ELF-1 (cell line): ENCODE results near the gene TNFRSF18.
"Not testable (repeated sequence)": the region's sequence is repeated elsewhere in the genome, so short reads cannot be mapped to it uniquely, and the experiment has no call there.

Experiments used
- DNase-seq: peaks from one replicate; pipeline ENCODE4 v3.0.0-alpha.2; 2016; ENCODE audit warnings: low read depth, low spot score

The TNFRSF18 gene, protein sequence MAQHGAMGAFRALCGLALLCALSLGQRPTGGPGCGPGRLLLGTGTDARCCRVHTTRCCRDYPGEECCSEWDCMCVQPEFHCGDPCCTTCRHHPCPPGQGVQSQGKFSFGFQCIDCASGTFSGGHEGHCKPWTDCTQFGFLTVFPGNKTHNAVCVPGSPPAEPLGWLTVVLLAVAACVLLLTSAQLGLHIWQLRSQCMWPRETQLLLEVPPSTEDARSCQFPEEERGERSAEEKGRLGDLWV

DNA sequence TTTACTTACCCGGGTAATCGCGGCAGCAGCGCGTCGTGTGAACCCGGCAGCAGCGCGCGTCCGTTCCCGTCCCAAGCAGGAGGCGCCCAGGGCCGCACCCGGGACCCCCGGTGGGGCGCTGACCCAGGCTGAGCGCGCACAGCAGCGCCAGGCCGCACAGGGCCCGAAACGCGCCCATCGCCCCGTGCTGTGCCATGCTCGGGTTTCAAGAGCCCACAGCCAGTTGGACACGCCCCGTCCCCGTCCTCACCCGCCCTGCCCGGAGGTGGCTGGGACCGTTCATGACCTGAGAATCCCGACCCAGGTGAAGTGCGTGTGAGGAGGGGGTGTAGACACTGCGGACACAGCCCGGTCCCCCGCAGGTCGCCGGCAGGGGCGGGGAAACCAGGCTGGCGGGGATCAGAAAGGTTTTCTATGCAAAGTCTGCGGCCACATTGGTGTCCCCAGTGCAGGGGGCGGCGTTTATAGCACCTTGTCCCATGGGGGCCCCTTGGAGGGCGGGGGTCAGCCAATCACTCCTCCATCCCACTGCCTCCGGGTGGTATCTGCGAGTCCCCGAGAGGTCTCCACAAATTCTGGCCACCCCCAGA is at the start of gene TNFRSF18:
Gene TNFRSF18, minus strand, starts transcription at position 217 of the 590 bp plus-strand sequence. Its CDS starts 21 bp downstream, at position 196.
- peak; percentile 30 for DNase-seq

DNA sequence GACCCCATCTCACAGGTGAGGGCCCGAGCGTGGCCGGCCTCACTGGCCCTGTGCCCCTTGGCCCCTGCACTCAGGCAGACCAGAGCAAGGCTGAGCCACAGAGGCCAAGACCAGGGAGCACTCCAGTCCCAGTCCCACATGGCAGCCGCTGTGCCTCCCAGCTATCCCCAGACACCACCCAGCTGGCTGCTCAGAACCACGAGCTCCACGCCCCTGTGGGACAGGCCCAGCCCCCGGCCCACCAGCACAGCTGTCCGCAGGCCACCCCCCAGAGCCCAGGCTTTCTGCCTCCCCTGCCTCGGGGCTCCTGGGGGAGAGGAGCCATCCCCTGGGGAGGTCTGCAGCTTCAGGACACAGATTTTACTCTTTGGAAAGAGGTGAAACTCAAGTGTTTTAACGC is 49.2 kb upstream of the TNFRSF18 start:
- DNase-seq, result no peak

DNA sequence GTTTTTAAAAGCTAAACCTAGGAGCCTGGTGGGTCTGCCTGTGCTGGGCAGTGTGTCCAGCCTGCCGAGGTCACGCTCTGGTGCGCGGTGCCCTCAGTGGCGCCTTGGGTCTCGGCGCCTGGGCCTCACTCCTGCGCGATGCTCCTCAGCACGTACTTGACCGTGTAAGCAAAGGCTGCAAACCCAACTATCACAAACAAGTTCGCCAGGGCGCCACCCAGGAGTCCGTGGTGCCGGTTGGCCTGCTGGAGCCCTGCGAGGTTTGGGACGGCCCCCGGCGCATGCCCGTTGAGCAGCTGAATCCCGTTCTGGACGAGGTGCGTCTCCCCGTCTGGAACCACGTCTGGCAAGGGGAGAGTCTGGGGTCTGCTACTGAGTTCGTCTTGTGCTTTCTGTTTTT is 48.7 kb upstream of the TNFRSF18 start:
- DNase-seq, result no peak

DNA sequence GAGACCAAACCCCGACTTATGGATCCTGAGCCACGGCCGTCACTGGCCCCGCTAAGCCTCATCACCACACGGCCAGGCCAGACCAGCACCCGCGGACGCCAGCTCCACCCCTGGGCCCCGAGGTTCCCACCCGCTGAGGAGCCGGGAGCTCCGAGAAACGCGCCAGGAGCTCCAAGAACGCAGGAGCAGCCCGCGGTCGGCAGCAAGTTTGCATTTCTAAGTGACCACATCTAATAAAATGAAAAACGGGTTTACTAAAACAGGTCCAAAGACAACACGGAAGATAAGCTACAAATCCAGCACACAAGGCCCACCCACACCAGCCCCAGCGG is 48.2 kb upstream of the TNFRSF18 start:
- DNase-seq, result no peak

DNA sequence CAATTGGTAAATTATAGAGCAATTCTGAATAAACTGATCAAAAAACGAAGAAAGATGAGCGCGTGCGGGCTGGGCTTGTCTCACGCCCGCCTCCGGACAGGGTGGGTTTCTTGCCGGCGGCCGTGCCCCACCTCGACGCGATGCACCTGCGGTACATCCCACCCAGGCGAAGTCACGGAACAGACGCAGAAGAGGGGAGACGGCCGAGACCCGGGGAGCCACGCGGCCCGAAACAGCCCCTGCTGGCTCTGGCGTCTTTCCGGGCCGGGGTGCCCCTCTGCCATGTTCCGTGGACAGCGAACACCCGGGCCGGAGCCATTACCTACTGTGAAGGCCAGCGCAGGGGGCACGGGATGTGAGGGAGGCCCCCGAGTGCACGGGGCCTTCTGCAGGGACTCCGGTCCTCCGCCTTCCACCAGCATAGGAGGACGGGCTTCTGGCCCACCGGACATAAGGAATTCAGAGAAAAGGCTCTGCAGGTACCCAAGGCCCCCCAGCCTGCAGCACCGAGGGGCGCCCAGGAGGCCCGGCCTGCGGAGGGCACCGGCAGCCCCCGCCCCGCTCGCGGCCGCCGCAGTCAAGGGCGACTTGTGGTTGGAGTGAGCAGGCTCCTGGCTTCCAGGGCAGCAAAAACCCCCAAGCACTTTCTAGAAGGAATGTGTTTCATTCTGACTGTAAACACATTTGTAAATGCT is 47.7 kb upstream of the TNFRSF18 start:
- DNase-seq, result no peak

DNA sequence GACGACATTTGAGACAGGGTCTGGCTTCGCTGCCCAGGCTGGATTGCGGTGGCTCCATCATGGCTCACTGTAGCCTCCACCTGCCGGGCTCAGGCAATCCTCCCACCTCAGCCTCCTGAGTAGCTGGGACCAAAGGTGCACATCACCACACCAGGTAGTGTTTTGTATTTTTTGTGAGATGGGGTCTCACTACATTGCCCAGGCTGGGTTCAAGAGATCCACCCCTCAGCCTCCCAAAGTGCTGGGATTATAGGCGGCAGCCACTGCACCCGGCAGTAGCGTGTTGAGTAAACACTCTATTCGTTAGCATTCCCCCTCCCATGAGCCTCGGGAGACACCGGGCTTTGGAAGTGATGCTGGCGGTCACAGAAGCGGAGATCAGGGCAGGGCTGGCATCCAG is 46.9 kb upstream of the TNFRSF18 start:
- no peak for DNase-seq

DNA sequence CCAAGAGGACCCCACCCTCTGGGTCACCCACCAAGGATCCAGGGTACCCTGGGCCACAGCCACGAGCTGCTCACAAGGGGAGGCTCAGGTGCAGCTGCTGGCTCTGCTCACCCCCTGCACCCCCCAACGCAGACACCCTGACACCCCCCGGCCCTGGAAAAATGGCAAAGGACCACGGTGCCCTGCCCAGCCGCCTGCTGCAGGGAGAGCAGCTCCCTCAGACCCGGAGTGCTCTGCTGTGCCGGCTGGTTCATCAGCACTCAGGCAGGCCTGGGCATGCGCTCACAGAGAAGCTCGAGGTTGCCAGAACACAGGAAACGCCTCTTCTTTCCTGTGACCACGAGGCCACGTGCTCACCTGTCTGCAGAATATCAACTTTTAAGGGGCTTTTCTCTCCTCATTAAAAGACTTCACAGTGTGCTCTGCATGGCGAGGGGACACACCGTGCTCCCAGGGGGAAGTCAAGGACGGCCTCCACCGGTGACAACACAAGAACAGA is 44.4 kb upstream of the TNFRSF18 start:
- DNase-seq, result no peak

DNA sequence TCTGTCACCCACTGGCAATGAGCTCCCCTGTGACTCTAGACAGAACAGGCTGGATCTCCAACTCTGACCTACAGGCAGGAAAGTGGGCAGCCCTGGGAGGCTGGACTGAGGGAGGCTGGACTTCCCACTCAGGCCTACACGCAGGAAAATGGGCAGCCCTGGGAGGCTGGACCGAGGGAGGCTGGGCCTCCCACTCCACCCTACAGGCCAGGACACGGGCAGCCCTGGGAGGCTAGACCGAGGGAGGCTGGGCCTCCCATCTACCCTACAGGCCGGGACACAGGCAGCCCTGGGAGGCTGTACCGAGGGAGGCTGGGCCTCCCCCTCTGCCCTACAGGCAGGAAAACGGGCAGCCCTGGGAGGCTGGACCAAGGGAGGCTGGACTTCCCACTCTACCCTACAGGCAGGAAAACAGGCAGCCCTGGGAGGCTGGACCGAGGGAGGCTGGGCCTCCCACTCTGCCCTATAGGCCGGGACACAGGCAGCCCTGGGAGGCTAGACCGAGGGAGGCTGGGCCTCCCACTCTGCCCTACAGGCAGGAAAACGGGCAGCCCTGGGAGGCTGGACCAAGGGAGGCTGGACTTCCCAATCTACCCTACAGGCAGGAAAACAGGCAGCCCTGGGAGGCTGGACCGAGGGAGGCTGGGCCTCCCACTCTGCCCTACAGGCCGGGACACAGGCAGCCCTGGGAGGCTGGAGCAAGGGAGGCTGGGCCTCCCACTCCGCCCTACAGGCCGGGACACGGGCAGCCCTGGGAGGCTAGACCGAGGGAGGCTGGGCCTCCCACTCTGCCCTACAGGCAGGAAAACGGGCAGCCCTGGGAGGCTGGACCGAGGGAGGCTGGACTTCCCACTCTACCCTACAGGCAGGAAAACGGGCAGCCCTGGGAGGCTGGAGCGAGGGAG is 41.9 kb upstream of the TNFRSF18 start:
- not testable (repeated sequence) for DNase-seq

DNA sequence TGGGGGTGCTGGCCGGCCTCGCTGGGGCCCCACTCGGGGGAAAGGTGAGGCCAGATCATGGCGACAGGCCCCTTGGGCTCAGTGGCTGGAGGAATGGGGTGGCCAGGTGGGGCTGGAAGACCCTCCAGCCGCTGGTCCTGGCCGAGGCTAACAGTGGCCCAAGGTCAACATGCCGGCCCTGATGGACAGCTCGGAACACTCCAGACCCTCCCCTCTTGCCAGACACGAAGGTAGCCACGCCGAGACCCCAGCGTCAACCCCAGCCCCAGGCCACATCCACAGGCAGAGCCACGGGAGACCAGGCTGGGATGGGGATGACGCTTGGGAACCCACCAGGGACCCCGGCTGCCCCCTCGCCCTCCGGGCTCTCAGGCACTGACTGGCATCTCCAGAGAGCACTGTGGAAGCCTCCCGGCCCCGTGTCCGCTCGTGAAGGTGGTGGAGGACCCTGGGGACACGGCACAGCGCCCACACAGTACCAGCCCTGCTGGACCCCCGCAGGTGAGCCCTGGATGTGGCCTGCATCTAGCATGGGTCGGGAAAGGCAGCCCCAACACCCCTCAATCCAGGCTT is 41.0 kb upstream of the TNFRSF18 start:
- DNase-seq, result no peak

DNA sequence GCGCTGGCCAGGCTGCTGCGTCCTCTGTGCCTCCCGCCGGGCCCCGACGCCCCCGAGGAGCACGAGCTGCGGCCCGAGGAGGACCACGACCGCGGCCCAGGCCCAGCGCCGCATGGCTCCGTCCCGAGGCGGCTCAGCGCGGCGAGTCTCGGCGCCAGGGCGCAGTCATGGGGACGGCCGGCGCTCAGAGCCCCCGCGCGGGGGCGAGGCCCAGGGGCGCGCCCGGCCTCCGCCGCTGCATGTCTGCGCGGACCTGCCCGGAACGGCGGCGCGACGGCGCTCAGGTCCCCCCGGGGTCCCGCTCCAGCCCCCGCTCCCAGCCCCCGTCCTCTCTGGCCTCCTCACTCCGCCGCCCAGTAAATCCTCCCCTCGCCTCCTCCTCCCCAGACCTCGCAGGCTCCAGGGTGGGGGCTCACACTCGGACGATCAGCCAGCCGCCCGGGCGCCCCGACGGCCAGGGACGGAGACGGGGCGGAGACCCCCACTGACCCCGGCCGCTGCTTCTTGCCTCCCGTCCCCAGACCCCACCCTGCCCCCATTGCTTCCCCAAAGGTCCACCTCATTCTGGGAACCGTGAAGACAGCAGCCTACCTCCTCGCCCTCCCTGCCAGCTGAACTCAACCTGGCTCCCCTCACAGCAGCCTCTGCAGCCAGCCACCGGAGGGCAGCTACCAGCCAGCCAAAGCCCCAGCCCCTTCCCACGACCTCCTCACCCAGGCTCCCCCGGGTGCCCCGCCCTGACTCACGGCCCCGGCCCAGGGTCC is 40.4 kb upstream of the TNFRSF18 start, which contains the start of gene C1QTNF12:
Gene C1QTNF12, minus strand, starts transcription at position 146 of the 764 bp plus-strand sequence. Its CDS starts 32 bp downstream, at position 114.
- DNase-seq, result no peak

DNA sequence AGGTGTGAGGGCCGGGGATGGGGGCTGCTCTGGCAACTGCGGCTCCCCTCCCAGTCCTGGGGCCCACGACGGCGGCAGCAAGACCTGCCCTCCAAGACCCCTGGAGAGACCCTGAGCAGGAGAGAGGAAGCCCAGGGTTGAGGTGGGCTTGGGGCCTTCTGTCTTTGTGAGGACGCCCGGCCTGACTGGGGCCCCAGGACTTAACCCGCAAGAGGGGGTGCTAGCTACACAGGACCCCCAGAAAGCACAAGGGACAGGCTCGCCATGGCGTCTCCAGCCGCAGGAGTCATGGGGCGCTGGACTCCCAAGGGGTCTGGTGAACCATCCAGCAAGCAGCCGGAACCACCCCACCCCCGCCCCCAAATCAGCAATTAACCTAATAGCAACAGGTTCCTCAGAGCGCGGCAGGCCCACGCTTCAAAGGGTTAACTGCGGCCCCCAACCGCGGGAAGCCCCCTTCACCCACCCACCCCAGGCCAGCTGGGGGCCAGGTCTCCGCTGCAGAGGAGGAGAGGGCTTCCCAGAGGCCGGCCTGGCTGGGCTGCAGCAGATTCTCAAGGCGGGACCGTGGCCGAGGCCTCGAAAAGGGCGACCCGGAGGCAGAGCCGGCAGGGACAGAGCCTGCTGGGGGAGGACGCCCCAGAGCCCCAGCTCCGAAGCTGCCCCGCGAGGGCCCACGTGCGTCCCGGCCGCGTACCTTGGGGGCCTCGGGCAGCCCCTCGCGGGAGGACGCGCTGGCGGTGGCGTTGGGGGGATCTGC is 39.6 kb upstream of the TNFRSF18 start:
- DNase-seq, result no peak

DNA sequence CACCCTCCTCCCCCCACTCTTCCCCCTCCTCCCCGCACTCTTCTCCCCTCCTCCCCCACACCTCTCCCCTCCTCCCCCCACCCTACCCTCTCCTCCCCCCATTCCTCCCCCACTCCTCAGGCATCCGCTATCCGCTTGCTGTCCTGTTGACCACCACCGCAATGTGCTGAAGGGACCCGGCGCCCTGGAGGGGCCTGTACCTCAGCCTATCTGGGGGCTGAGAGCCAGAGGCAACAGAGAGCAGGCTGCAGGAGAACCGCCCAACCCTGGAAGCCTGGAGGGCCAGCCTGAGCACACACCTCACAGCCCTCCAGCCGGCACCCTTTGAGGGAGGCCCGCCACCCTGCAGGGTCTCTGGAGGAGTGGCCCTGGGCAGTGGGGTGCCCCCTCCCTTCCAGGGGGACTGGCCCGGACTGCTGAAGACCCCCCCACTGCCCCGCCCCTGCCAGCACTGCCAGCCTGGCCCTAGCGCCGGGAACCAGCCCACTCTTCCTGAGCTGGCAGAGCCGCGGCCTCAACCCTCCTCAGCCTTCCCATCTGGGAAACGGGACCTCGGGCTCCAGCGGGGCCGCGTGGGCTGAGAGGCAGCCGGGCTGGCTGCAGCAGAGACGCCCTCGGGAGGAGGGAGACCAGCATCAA is 38.9 kb upstream of the TNFRSF18 start:
- DNase-seq, result no peak

DNA sequence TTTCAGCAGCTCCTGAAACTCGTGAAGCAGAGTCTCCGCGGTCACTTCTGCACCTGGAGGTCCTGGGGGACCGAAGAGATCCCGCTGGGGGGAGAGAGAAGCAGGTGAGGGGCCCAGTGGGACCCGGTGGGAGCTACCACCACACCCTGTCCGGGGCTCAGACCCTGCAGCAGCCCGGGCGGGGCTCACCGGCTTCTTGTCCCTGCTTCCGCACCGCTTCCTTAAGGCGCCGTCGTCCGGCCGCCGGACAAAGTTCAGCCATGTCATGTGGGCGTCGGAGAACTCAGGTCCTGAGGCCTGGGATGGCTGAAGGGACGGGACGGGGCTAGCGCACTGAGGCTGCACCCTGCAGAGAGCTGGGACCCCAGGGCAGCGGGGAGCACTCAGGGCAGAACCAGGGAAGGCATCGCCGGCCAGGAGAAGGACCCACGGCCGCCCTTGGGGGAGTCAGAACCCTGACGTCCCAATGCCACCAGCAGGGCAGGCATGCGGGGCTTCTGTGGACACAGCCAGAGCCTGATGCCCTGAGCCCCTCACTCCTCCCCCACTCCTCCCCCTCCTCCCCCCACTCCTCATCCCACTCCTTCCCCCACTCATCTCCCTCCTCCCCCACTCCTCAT is 37.9 kb upstream of the TNFRSF18 start:
- DNase-seq, result no peak

DNA sequence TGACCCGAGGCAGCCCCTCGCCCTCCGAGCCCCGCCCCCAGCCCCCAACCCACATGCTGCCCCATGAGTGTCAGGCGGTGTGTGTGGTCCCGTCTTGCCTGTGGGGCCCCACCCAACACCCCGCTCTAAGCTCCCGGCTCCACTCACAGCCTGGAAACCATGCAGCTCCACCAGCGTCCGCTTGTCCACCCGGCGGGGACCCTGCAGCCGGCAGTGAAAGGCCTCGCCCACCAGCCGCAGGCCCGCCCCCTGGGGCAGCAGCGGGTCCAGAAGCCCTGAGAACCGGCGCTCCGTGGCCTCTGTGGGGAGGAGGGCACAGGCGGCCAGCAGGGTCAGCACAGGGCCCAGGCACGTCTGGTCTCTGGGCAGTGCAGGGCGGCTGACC is 37.4 kb upstream of the TNFRSF18 start:
- DNase-seq, result no peak

DNA sequence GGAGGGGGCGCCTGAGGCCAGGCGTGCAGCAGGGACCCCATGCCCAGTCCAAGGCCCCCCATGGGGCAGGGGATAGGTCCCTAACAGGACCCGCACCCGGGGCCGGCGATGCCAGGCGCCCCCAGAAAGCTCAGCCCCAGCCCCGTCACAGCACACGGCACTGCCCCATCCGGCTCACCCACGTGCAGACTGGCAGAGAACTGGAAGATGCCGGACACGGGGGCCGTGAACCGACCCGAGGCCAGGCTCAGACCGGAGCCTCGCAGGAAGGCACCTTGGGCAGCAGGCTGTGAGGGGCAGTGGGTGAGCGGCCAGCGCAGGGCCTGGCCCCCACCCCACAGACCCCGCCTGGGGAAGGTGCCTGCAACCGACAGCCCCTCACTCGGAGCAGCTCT is 36.9 kb upstream of the TNFRSF18 start:
- no peak for DNase-seq

DNA sequence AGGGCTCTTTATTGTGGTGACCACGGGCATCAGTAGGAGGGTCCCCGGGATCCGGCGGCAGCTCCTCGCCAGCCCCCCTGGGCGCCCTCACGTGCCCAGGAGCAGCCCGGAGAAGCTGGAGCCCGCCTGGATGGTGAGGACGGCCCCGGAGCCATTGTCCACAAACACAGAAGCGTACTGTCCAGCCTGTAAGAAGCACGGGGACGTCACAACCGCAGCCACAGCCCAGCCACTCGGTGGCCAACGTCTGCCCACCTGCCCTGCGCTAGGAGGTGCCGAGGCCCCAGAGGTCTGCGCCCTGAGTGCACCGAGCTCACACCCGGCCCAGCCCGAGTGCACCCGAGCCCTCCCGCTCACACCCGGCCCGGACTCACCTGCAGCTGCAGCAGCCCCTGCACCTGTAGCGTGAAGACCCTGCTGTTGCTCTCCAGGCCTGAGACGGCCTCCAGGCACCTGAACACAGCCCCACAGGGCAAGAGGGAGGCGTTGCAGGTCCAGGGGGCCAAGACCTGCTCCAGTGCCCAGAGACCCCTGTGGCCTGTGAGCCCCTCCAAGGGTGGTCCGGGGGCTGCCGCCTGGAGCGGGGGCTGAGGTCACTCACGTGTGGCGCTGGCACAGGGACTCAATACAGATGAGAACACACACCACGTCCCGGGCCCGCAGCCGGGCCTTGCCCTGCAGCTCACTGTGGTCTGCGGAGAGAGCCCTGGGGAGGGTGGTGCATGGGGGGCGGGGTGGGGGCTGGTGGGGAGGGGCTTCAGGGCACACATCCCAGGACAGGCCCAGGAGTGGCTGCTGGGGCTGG is 36.3 kb upstream of the TNFRSF18 start:
- no peak for DNase-seq

DNA sequence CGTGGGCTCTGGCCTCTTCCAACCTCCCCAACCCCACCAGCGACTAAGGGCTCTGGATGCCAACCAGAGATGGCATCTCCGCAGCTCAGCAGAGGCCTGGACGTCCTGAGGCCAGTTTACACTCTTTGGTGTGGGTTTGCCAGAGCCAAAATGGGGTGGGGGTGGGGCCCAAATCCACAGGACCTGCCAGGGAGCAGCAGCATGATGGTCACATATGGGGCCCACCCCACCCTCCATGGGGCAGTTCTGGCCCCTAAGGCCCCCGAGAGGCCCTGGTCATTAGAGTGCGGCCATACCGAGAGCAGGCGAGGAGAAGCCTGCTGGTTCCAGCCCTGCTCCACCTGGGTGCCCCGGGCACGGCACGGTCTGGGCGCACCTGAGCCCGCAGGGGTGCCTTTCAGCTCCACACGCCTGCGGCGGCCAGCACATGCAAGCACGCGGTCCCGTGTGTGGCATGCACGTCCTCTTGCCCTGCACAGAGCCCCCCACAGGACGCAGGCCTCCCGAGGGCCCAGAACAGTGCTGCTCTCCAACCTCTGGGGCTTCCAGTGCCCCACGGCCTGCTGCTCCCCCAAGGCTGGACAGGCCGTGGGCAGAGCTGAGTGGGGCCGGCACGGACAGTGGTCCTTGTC is 35.3 kb upstream of the TNFRSF18 start:
- no peak for DNase-seq
